Neural progenitor cell (in vitro differentiated cells): ENCODE data around the gene EEF2KMT. TPM values are rescaled to one million over a fixed set of nuclear protein-coding genes. Genes with fewer than 3 reads are reported as not detected.

Source experiments
- DNase-seq: peaks from one replicate; pipeline ENCODE4 v3.0.0-alpha.2; 2016; ENCODE audit warnings: low spot score
- H2AFZ ChIP-seq: fragments of 200-600 bp; sonication (generic); replicated peaks from 2 replicates; pipeline ENCODE4 v1.6.1; 2016; ENCODE audit warnings: antibody characterized with exemption
- H3F3A ChIP-seq: fragments of 200-600 bp; sonication (generic); 2 replicates; pipeline ENCODE4 v1.6.1; 2016; ENCODE audit warnings: antibody characterized with exemption, low read depth
- H3K27ac ChIP-seq: fragments of 200-600 bp; sonication (generic); 2 replicates; pipeline ENCODE4 v1.5.1; 2016; ENCODE audit warnings: mild to moderate bottlenecking
- H3K27me3 ChIP-seq: fragments of 200-600 bp; sonication (generic); 2 replicates; pipeline ENCODE4 v1.6.1; 2016; ENCODE audit warnings: mild to moderate bottlenecking, moderate library complexity
- H3K36me3 ChIP-seq: fragments of 200-600 bp; sonication (generic); 2 replicates; pipeline ENCODE4 v1.5.1; 2016
- H3K4me1 ChIP-seq: fragments of 200-600 bp; sonication (generic); 2 replicates; pipeline ENCODE4 v1.6.1; 2016; ENCODE audit warnings: mixed run types
- H3K4me2 ChIP-seq: fragments of 200-600 bp; sonication (generic); 2 replicates; pipeline ENCODE4 v1.6.1; 2016
- H3K4me3 ChIP-seq: fragments of 200-600 bp; sonication (generic); 2 replicates; pipeline ENCODE4 v1.5.1; 2016
- H3K79me2 ChIP-seq: fragments of 200-600 bp; sonication (generic); 2 replicates; pipeline ENCODE4 v1.6.1; 2016; ENCODE audit warnings: low read depth
- H3K9ac ChIP-seq: fragments of 200-600 bp; sonication (generic); 2 replicates; pipeline ENCODE4 v1.6.1; 2016
- H3K9me3 ChIP-seq: fragments of 200-600 bp; sonication (generic); 2 replicates; pipeline ENCODE4 v1.5.1; 2016; ENCODE audit warnings: low read depth
- H4K20me1 ChIP-seq: fragments of 200-600 bp; sonication (generic); 2 replicates; pipeline ENCODE4 v1.6.1; 2016; ENCODE audit warnings: low read depth
- H3K27ac Mint-ChIP-seq: 3 replicates; pipeline ENCODE4 v1.8.0; 2021; ENCODE audit warnings: mixed read lengths
- H3K27me3 Mint-ChIP-seq: 2 replicates; pipeline ENCODE4 v1.8.0; 2022; ENCODE audit warnings: low read depth, mild to moderate bottlenecking, inconsistent platforms, moderate library complexity, mixed read lengths; ENCODE audit not compliant: insufficient read depth
- H3K36me3 Mint-ChIP-seq: 3 replicates; pipeline ENCODE4 v1.8.0; 2021; ENCODE audit warnings: mixed read lengths
- H3K4me1 Mint-ChIP-seq: 3 replicates; pipeline ENCODE4 v1.8.0; 2021; ENCODE audit warnings: mixed read lengths
- H3K4me3 Mint-ChIP-seq: 3 replicates; pipeline ENCODE4 v1.8.0; 2021; ENCODE audit warnings: mild to moderate bottlenecking, moderate library complexity, mixed read lengths
- H3K9me3 Mint-ChIP-seq: 3 replicates; pipeline ENCODE4 v1.8.0; 2020; ENCODE audit warnings: mixed read lengths
- EZH2 ChIP-seq: fragments of 200-600 bp; sonication (generic); IDR thresholded peaks from 2 replicates; pipeline ENCODE4 v1.6.1; 2017; ENCODE audit warnings: antibody characterized with exemption, mild to moderate bottlenecking, moderate library complexity
- EZH2phosphoT487 ChIP-seq: fragments of 200-600 bp; sonication (generic); IDR thresholded peaks from 2 replicates; pipeline ENCODE4 v1.6.1; 2017; ENCODE audit warnings: antibody characterized with exemption
- total RNA-seq: library from RNA; depleted of rRNA; stranded (reverse); fragments of >200 nt; gene quantifications from 2 replicates; pipeline ENCODE4 v1.2.3, GENCODE V29; 2015; ENCODE audit warnings: low replicate concordance
- TF ChIP-seq, protein P1 (sequence below): fragments of 200-600 bp; sonication (generic); IDR thresholded peaks from 2 replicates; pipeline ENCODE4 v1.5.1; 2017; ENCODE audit warnings: antibody characterized with exemption, mild to moderate bottlenecking

EEF2KMT gene
- total RNA-seq, 1 donor from 2014 or later = 4.1 TPM

DNA sequence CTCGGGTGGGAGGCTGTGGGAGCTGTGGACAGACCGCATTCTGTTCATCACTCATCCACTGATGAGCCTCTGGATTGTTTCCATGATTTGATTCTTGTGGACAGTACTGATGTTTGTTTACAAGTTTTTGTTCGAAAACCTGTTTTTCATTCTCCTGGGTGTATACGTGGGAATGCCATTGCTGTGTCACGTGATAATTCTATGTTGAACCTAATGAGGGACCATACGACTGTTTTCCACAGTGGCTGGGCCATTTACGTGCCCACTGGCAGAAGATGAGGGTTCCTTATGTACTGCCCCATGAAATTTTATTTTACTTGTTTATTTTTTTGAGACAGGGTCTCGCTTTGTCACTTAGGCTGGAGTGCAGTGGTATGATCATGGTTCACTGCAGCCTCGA lies 28.5 kb downstream of the EEF2KMT start:
- peaks cover 11% of the 10 kb centered on the region for H3K4me1 Mint-ChIP-seq
- H3K27ac Mint-ChIP-seq = no peak overlapping the region
- H3K4me1 ChIP-seq = no peaks in the 10 kb centered on the region
- no peak overlapping the region for H3K4me3 ChIP-seq
- H3K9ac ChIP-seq = no peak overlapping the region
- H3K27ac ChIP-seq = no peak overlapping the region
- H3K79me2 ChIP-seq = peaks cover 17% of the 10 kb centered on the region
- TF ChIP-seq EZH2 = no peak
- H3K9me3 ChIP-seq = no peaks in the 10 kb centered on the region
- H3K9me3 Mint-ChIP-seq = no peaks in the 10 kb centered on the region
- no peak for DNase-seq
- peaks cover 8% of the 10 kb centered on the region for H3K27me3 Mint-ChIP-seq
- H3K4me3 Mint-ChIP-seq = no peak overlapping the region
- no peak overlapping the region for H3K4me2 ChIP-seq
- H2AFZ ChIP-seq = no peak overlapping the region
- no peaks in the 10 kb centered on the region for H3K36me3 ChIP-seq
- no peaks in the 10 kb centered on the region for H3K36me3 Mint-ChIP-seq
- no peaks in the 10 kb centered on the region for H3K27me3 ChIP-seq
- H3F3A ChIP-seq = no peaks in the 10 kb centered on the region
- no peaks in the 10 kb centered on the region for H4K20me1 ChIP-seq

DNA sequence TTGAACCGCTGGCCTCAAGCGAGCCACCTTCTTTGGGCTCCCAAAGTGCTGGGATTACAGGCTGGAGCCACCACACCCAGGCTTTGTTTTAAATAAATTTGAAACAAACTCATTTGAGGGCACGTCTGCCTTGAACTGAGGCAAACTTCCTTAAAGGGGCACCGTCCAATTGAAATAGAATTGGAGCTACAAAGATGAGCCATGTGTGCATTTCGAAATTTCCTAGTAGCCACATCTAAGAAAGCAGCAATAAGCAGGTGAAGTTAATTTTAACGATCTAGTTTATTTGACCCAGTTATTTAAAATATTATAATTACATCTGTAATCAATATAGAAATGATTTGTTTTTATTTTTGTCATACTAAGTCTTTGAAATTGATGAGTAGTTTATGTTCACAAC lies 31.1 kb downstream of the EEF2KMT start:
- Histone ChIP-seq H3K9me3 (no peaks in the 10 kb centered on the region), H3K4me3 (no peak overlapping the region), H3K27ac (no peak overlapping the region), H3K27me3 (no peaks in the 10 kb centered on the region), H2AFZ (no peak overlapping the region), H3K36me3 (no peaks in the 10 kb centered on the region), H3K4me2 (no peak overlapping the region), H3F3A (no peaks in the 10 kb centered on the region), H3K79me2 (no peaks in the 10 kb centered on the region), H3K4me1 (no peaks in the 10 kb centered on the region), H3K9ac (peak overlapping the region; percentile 28), H4K20me1 (no peaks in the 10 kb centered on the region)
- Mint-ChIP-seq H3K4me3 (no peak overlapping the region), H3K9me3 (no peaks in the 10 kb centered on the region), H3K36me3 (no peaks in the 10 kb centered on the region), H3K4me1 (no peaks in the 10 kb centered on the region), H3K27me3 (peaks cover 8% of the 10 kb centered on the region), H3K27ac (no peak overlapping the region)
- TF ChIP-seq EZH2 = no peak
- no peak for TF ChIP-seq EZH2phosphoT487
- TF ChIP-seq, protein P1, sequence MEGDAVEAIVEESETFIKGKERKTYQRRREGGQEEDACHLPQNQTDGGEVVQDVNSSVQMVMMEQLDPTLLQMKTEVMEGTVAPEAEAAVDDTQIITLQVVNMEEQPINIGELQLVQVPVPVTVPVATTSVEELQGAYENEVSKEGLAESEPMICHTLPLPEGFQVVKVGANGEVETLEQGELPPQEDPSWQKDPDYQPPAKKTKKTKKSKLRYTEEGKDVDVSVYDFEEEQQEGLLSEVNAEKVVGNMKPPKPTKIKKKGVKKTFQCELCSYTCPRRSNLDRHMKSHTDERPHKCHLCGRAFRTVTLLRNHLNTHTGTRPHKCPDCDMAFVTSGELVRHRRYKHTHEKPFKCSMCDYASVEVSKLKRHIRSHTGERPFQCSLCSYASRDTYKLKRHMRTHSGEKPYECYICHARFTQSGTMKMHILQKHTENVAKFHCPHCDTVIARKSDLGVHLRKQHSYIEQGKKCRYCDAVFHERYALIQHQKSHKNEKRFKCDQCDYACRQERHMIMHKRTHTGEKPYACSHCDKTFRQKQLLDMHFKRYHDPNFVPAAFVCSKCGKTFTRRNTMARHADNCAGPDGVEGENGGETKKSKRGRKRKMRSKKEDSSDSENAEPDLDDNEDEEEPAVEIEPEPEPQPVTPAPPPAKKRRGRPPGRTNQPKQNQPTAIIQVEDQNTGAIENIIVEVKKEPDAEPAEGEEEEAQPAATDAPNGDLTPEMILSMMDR = no peak
- no peak for DNase-seq

DNA sequence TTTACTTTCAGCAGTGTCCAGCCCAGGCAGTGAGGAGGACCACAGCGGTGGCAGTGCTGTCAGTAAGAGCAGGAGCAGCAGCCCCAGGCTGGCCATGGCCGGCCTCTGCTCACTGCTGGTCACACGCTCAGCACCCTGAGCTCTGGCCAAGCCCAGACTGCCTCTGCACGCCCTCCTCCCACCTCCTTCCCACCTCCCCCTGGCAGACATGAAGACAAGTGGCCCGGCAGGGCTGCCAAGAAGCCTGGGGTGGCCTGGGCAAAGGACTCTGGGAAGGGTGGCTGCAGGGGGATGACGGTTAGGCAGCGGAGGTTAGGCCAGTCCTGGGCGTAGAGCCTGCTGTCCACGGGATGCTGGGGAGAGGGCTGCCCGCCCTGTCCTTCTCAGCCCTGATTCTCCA lies 31.8 kb downstream of the EEF2KMT start, which contains the start of gene C16orf89:
Gene C16orf89, minus strand, starts transcription at position 144 of the 400 bp plus-strand sequence. Its CDS starts 48 bp downstream, at position 96.
- H2AFZ ChIP-seq = no peak within 1 kb of the TSS
- no peak within 1 kb of the TSS for H3K4me3 ChIP-seq
- H3K4me2 ChIP-seq = no peak within 1 kb of the TSS
- no peak within 1 kb of the TSS for H3K27ac Mint-ChIP-seq
- no peaks in the 10 kb centered on the region for H3K27me3 ChIP-seq
- peaks cover 7% of the 10 kb centered on the region for H3K27me3 Mint-ChIP-seq
- DNase-seq = no peak
- H3K9ac ChIP-seq = peak within 1 kb of the TSS; percentile 32
- no peak within 1 kb of the TSS for H3K27ac ChIP-seq
- H3K36me3 ChIP-seq = no peaks in the 10 kb centered on the region
- no peaks in the 10 kb centered on the region for H4K20me1 ChIP-seq
- no peak within 1 kb of the TSS for H3K4me3 Mint-ChIP-seq
- H3K9me3 ChIP-seq = no peaks in the 10 kb centered on the region
- H3K79me2 ChIP-seq = no peaks in the 10 kb centered on the region
- no peaks in the 10 kb centered on the region for H3K4me1 Mint-ChIP-seq
- TF ChIP-seq, protein P1 = no peak
- H3K36me3 Mint-ChIP-seq = no peaks in the 10 kb centered on the region
- H3F3A ChIP-seq = no peaks in the 10 kb centered on the region
- no peaks in the 10 kb centered on the region for H3K9me3 Mint-ChIP-seq
- no peaks in the 10 kb centered on the region for H3K4me1 ChIP-seq

DNA sequence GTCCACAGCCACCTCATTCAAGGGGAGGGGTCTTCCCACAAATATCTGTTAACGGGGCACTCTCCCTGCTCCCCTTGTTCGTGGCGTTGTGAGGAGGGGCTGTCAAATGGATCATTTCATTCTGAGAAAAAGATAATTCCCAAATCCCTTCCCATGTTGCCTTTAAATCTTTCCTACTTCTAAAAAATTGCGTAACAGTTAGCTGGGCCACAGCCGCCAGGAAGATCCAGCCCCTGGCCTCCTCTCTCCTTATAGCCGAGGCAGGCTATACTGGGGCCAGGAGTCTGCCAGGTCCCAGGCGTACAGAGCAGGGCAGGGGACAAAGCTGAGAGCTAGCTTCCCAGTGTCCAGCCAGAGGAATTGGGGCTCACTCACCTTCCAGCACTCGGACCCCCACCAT lies 32.3 kb downstream of the EEF2KMT start:
- H3K79me2 ChIP-seq = no peaks in the 10 kb centered on the region
- no peaks in the 10 kb centered on the region for H3K4me1 ChIP-seq
- Mint-ChIP-seq H3K27me3 (peaks cover 6% of the 10 kb centered on the region), H3K27ac (no peak overlapping the region), H3K36me3 (no peaks in the 10 kb centered on the region), H3K4me1 (no peaks in the 10 kb centered on the region), H3K9me3 (no peaks in the 10 kb centered on the region), H3K4me3 (no peak overlapping the region)
- peak overlapping the region; percentile 32 for H3K9ac ChIP-seq
- H3F3A ChIP-seq = peaks cover 2% of the 10 kb centered on the region
- H3K4me3 ChIP-seq = no peak overlapping the region
- DNase-seq = no peak
- TF ChIP-seq, protein P1 = no peak
- TF ChIP-seq EZH2 = no peak
- TF ChIP-seq EZH2phosphoT487 = no peak
- H3K4me2 ChIP-seq = no peak overlapping the region
- H3K27ac ChIP-seq = no peak overlapping the region
- no peaks in the 10 kb centered on the region for H3K9me3 ChIP-seq
- no peak overlapping the region for H2AFZ ChIP-seq
- no peaks in the 10 kb centered on the region for H3K36me3 ChIP-seq
- no peaks in the 10 kb centered on the region for H4K20me1 ChIP-seq
- no peaks in the 10 kb centered on the region for H3K27me3 ChIP-seq
